HepG2 (cell line): ENCODE data around the gene EIF6. TPM values are rescaled to one million over a fixed set of nuclear protein-coding genes. Genes with fewer than 3 reads are reported as not detected.

Experiments
- CREBL2 ChIP-seq: sonication (generic); formaldehyde crosslinking; IDR thresholded peaks from 2 replicates; pipeline ENCODE4 v1.8.1; 2023; ENCODE audit warnings: missing genetic modification reagents, mild to moderate bottlenecking, borderline replicate concordance
- MIER2 ChIP-seq: IDR thresholded peaks from 2 replicates; pipeline ENCODE4 v1.6.1; 2016; ENCODE audit warnings: missing biosample characterization, missing genetic modification reagents
- MYNN ChIP-seq: sonication (generic); formaldehyde crosslinking; IDR thresholded peaks from 2 replicates; pipeline ENCODE4 v1.4.0; 2020; ENCODE audit warnings: mild to moderate bottlenecking, low read depth, missing genetic modification reagents
- NBN ChIP-seq: fragments of 450-650 bp; conservative IDR thresholded peaks from 2 replicates; pipeline ENCODE4 v1.6.1; 2017
- PLRG1 ChIP-seq: fragments of 450-650 bp; conservative IDR thresholded peaks from 2 replicates; pipeline ENCODE4 v1.6.1; 2016
- PRDM4 ChIP-seq: sonication (generic); formaldehyde crosslinking; IDR thresholded peaks from 2 replicates; pipeline ENCODE4 v1.9.0; 2021; ENCODE audit warnings: missing genetic modification reagents, borderline replicate concordance
- RFXANK ChIP-seq: IDR thresholded peaks from 2 replicates; pipeline ENCODE4 v1.6.1; 2016
- SNAPC4 ChIP-seq: sonication (generic); formaldehyde crosslinking; IDR thresholded peaks from 2 replicates; pipeline ENCODE4 v1.4.0; 2020; ENCODE audit warnings: mild to moderate bottlenecking, missing genetic modification reagents
- TFAP4 ChIP-seq: sonication (generic); IDR thresholded peaks from 2 replicates; pipeline ENCODE4 v1.6.1; 2016; ENCODE audit warnings: low read depth, borderline replicate concordance
- ZBTB7A ChIP-seq: sonication (generic); formaldehyde crosslinking; IDR thresholded peaks from 2 replicates; pipeline ENCODE4 v1.8.0; 2022; ENCODE audit warnings: mild to moderate bottlenecking, missing genetic modification reagents
- ZIK1 ChIP-seq: sonication (generic); formaldehyde crosslinking; IDR thresholded peaks from 2 replicates; pipeline ENCODE4 v1.5.0; 2020; ENCODE audit warnings: mild to moderate bottlenecking, low read depth, missing genetic modification reagents, borderline replicate concordance
- ZNF484 ChIP-seq: sonication (generic); formaldehyde crosslinking; IDR thresholded peaks from 2 replicates; pipeline ENCODE4 v1.5.1; 2020; ENCODE audit warnings: mild to moderate bottlenecking, low read depth, missing genetic modification reagents, borderline replicate concordance
- ZNF589 ChIP-seq: sonication (generic); formaldehyde crosslinking; conservative IDR thresholded peaks from 2 replicates; pipeline ENCODE4 v1.8.0; 2022; ENCODE audit warnings: mild to moderate bottlenecking, moderate library complexity, missing genetic modification reagents
- ZNF747 ChIP-seq: sonication (generic); formaldehyde crosslinking; IDR thresholded peaks from 2 replicates; pipeline ENCODE4 v1.8.1; 2023; ENCODE audit warnings: missing genetic modification reagents, mild to moderate bottlenecking, borderline replicate concordance
- ZNF75D ChIP-seq: sonication (generic); formaldehyde crosslinking; IDR thresholded peaks from 2 replicates; pipeline ENCODE4 v1.8.1; 2023; ENCODE audit warnings: missing genetic modification reagents, mild to moderate bottlenecking, borderline replicate concordance
- polyA plus RNA-seq, 8 experiments: library from polyadenylated mRNA; depleted of rRNA in 3 of 8; stranded (reverse) in 7 of 8; unstranded in 1 of 8; fragments of >200 nt; fragmentation: Illumina TruSeq in 4 of 8; extraction: Trizol in 4 of 8; gene quantifications; 2 replicates each; pipeline versions ENCODE4 v1.2.1 to v1.2.3, GENCODE V29; 2011 to 2016; ENCODE audit warnings: low read depth in 4 of 8, missing spikeins in 1 of 8, mixed read lengths in 1 of 8; ENCODE audit not compliant: insufficient read depth in 1 of 8
- total RNA-seq, 5 experiments: library from RNA; depleted of rRNA; stranded (reverse); fragments of >200 nt; fragmentation: Illumina TruSeq; extraction: Trizol; gene quantifications; 2 replicates each; pipeline ENCODE4 v1.2.3, GENCODE V29; 2016; ENCODE audit warnings: low read depth in 1 of 5
- TF ChIP-seq, protein P1 (sequence below): sonication (generic); formaldehyde crosslinking; IDR thresholded peaks from 2 replicates; pipeline ENCODE4 v1.9.0; 2022; ENCODE audit warnings: missing genetic modification reagents, mild to moderate bottlenecking, borderline replicate concordance
- TF ChIP-seq, protein P2 (sequence below): IDR thresholded peaks from 2 replicates; pipeline ENCODE4 v1.6.1; 2018; ENCODE audit warnings: missing genetic modification reagents

EIF6 gene
- total and polyA plus RNA-seq, 2 of the 13 experiments (the other 11 are each of a cell fraction or from before 2014, with no cell fraction given) = 462 to 466 TPM

- TF ChIP-seq SNAPC4 (CRISPR knock-in tag) (no peak; the same call in 1 of the 2 replicates), ZNF747 (CRISPR knock-in tag) (no peak), RFXANK (no peak), MYNN (no peak), PLRG1 (no peak), CREBL2 (CRISPR knock-in tag) (0 out of 2 replicates have a peak, but pooled peaks have one; percentile 67), PRDM4 (CRISPR knock-in tag) (no peak), ZIK1 (CRISPR knock-in tag) (no peak), ZBTB7A (CRISPR knock-in tag) (no peak), NBN (no peak), ZNF75D (CRISPR knock-in tag) (0 out of 2 replicates have a peak, but pooled peaks have one; percentile 25), MIER2 (0 out of 2 replicates have a peak, but pooled peaks have one; percentile 38), ZNF589 (CRISPR knock-in tag) (no peak), TFAP4 (peak; percentile 28; the same call in 1 of the 2 replicates), ZNF484 (CRISPR knock-in tag) (no peak)
- TF ChIP-seq, protein P1, sequence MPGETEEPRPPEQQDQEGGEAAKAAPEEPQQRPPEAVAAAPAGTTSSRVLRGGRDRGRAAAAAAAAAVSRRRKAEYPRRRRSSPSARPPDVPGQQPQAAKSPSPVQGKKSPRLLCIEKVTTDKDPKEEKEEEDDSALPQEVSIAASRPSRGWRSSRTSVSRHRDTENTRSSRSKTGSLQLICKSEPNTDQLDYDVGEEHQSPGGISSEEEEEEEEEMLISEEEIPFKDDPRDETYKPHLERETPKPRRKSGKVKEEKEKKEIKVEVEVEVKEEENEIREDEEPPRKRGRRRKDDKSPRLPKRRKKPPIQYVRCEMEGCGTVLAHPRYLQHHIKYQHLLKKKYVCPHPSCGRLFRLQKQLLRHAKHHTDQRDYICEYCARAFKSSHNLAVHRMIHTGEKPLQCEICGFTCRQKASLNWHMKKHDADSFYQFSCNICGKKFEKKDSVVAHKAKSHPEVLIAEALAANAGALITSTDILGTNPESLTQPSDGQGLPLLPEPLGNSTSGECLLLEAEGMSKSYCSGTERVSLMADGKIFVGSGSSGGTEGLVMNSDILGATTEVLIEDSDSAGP (CRISPR knock-in tag) = peak; percentile 84
- TF ChIP-seq, protein P2, sequence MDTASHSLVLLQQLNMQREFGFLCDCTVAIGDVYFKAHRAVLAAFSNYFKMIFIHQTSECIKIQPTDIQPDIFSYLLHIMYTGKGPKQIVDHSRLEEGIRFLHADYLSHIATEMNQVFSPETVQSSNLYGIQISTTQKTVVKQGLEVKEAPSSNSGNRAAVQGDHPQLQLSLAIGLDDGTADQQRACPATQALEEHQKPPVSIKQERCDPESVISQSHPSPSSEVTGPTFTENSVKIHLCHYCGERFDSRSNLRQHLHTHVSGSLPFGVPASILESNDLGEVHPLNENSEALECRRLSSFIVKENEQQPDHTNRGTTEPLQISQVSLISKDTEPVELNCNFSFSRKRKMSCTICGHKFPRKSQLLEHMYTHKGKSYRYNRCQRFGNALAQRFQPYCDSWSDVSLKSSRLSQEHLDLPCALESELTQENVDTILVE (CRISPR knock-in tag) = no peak; the same call in 1 of the 2 replicates
Observed at GRCh38 chr20:35269055-35269781, 15.4 kb downstream of the EIF6 start (continued).
